Measurements from ENCODE around the gene FBXO47.
"Not testable (repeated sequence)": the region's sequence is repeated elsewhere in the genome, so short reads cannot be mapped to it uniquely, and the experiment has no call there.

FBXO47 gene

DNA sequence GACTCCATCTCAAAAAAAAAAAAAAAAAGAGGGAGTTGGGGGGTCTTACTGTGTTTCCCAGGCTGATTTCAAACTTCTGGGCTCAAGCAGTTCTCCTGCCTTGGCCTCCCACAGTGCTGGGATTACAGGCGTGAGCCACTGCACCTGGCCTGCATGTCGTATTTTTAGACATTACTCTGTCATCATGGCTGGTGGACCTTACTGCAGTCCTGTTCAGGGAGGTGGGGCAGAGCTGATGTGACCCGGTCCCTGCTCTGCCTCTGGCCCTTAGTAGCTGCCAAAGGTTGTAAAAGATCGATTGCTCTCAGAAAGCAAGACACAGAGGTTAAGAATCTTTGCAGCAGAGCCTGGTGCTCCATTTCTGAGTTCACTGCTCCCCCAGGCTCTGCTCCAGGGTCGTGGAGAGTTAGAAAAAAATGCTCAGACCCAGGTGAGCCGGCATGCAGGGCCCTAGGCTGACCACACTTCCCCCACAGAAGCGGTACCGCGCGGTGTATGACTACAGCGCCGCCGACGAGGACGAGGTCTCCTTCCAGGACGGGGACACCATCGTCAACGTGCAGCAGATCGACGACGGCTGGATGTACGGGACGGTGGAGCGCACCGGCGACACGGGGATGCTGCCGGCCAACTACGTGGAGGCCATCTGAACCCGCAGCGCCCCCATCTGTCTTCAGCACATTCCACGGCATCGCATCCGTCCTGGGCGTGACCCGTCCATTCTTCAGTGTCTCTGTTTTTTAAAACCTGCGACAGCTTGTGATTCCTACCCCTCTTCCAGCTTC is 48.9 kb downstream of the FBXO47 start:
- DNase-seq (ENCODE audit: low read depth): no peak
- TF ChIP-seq, protein P1, sequence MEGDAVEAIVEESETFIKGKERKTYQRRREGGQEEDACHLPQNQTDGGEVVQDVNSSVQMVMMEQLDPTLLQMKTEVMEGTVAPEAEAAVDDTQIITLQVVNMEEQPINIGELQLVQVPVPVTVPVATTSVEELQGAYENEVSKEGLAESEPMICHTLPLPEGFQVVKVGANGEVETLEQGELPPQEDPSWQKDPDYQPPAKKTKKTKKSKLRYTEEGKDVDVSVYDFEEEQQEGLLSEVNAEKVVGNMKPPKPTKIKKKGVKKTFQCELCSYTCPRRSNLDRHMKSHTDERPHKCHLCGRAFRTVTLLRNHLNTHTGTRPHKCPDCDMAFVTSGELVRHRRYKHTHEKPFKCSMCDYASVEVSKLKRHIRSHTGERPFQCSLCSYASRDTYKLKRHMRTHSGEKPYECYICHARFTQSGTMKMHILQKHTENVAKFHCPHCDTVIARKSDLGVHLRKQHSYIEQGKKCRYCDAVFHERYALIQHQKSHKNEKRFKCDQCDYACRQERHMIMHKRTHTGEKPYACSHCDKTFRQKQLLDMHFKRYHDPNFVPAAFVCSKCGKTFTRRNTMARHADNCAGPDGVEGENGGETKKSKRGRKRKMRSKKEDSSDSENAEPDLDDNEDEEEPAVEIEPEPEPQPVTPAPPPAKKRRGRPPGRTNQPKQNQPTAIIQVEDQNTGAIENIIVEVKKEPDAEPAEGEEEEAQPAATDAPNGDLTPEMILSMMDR (IDR thresholded peaks at IDR 0.05; ENCODE audit: control insufficient read depth, insufficient read depth, low read depth, low read length, missing control alignments): no peak
- H3K4me3 ChIP-seq (ENCODE audit: control insufficient read depth, low read depth, low read length): no peak overlapping the region

DNA sequence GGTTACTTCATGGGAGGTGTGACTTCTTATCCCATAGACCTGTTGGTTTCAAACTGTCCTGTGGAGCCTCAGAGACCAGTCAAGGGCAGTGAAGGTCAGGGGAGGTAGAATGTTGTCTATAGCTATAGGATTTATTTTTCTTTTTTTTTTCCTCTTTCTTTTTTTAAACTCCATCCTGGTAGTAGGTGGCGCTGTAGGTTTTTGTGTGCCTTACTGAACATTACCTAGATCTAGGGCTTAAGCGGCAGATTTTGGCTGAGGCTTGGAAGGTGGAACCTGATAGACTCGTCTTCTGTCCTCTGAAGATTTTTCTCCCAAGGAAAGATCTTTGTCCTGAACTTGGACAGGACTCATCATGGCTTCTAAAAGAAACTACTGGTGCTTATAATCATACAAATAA is 49.9 kb downstream of the FBXO47 start:
- no peak for DNase-seq (ENCODE audit: low read depth)
- TF ChIP-seq, protein P1 (IDR thresholded peaks at IDR 0.05; ENCODE audit: control insufficient read depth, insufficient read depth, low read depth, low read length, missing control alignments): no peak
- no peak overlapping the region for H3K4me3 ChIP-seq (ENCODE audit: control insufficient read depth, low read depth, low read length)

DNA sequence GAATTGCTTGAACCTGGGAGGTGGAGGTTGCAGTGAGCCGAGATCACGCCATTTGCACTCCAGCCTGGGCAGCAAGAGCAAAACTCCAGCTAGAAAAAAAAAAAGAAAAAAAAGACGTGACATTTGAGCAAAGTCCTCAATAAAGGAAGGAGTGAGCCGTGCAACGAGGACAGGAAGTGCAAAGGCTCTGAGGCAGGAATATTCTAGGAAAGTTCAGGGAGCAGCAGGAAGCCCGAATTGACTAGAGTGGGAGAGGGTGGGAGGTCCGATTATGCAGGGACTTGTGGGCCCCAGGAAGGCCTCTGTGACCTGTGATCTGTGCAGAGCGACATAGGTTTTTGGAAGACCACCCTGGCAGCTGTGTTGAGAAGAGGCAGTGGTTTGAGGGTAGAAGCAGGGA is 50.4 kb downstream of the FBXO47 start:
- TF ChIP-seq, protein P1 (IDR thresholded peaks at IDR 0.05; ENCODE audit: control insufficient read depth, insufficient read depth, low read depth, low read length, missing control alignments): no peak
- no peak overlapping the region for H3K4me3 ChIP-seq (ENCODE audit: control insufficient read depth, low read depth, low read length)
- no peak for DNase-seq (ENCODE audit: low read depth)

DNA sequence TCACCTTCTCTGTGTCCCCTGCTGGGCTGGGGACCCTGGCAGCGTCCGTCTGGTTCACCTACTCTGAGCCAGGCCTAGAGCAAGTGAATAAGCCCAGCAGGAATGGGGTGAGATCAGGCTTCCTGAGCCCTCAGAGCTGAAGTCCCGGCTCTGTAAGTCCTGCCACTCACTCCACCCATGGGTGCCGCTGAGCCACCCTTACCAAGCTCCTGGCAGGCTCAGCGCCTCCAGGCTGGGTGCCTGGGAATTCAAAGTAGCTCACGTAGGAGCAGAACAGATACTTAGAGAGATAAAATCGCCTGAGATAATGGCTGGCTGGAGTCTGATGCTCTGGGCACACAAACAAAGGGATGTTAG is 51.6 kb downstream of the FBXO47 start:
- no peak overlapping the region for H3K4me3 ChIP-seq (ENCODE audit: control insufficient read depth, low read depth, low read length)
- TF ChIP-seq, protein P1 (IDR thresholded peaks at IDR 0.05; ENCODE audit: control insufficient read depth, insufficient read depth, low read depth, low read length, missing control alignments): no peak
- no peak for DNase-seq (ENCODE audit: low read depth)

DNA sequence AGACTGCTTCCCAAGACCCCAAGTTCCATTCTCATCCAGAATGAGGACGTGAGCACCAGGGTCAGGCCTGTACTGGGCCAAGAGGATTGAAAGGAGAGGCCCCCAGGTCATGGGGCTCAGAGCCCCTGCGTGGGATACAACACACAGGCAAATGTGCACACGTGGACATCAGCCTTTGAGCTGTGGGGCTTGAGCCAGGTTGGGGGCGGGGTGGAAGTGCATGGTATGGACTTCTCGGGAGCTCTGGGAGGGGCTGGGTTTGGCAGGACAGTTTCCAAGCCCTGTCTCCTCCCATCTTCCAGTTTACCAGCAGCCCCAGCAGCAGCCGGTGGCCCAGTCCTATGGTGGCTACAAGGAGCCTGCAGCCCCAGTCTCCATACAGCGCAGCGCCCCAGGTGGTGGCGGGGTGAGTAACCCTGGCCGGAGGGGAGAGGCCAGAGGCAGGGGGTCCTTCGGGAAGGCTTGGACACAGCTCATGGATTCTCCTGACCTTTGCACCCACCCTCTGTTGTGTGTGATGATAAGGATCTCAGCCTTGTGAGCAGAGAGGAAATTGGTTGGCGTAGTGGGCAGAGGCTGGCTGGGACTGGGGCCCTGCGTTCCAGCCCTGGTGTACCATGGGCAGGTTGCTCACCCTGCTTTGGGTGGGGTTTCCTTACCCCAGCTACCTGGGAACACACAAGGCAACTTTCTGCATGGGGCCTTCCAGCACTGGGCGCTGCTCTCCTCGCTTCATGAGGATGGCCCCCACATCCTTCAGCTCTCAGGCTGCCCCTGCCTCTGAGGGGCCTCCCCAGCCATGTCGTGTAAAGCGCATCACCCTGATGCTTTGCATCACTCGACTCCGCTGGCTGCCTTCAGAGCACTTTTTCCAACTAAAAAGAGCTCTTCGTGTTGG is 52.2 kb downstream of the FBXO47 start:
- no peak overlapping the region for H3K4me3 ChIP-seq (ENCODE audit: control insufficient read depth, low read depth, low read length)
- no peak for DNase-seq (ENCODE audit: low read depth)
- TF ChIP-seq, protein P1 (IDR thresholded peaks at IDR 0.05; ENCODE audit: control insufficient read depth, insufficient read depth, low read depth, low read length, missing control alignments): no peak

DNA sequence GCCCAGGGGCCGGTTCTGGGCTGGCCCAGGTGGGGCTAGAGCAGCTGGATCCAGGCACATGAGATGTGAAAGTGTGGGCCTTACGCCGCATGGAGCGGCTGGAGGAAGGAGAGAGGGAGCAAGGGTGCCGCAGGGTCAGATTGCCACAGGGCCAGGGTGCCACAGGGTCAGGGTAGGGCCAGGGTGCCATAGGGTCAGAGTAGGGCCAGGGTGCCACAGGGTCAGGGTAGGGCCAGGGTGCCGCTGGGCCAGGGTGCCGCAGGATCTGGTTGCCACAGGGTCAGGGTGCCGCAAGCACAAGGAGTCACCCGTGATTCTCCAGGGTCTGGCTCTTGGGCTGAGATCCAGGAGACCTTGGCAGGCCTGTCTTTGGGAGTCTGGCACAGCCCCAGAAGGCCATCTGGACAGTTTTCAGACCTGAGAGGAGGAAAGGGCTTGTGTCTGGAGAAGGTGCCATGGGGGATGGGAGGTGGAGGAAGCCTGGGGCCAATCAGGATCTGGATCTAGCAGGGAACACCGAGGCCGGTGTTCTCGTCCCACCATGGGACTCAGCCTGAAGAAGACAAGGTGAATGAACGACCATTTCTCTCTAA is 54.9 kb downstream of the FBXO47 start:
- TF ChIP-seq, protein P1 (IDR thresholded peaks at IDR 0.05; ENCODE audit: control insufficient read depth, insufficient read depth, low read depth, low read length, missing control alignments): no peak
- no peak overlapping the region for H3K4me3 ChIP-seq (ENCODE audit: control insufficient read depth, low read depth, low read length)
- DNase-seq (ENCODE audit: low read depth): no peak

DNA sequence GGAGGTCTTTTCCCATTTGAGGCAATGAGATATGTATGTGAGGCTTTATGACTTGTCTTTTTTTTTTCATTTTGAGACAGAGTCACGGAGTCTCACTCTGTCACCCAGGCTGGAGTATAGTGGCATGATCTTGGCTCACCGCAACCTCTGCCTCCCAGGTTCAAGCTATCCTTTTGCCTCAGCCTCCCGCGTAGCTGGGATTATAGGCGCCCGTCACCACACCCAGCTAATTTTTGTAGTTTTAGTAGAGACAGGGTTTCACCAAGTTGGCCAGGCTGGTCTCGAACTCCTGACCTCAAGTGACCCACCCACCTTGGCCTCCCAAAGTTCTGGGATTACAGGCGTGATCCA is 55.5 kb downstream of the FBXO47 start:
- H3K4me3 ChIP-seq (ENCODE audit: control insufficient read depth, low read depth, low read length); DNase-seq (ENCODE audit: low read depth): not testable (repeated sequence)

Data from AG09309 (cell line).